D721Med (cell line): ENCODE results near the gene ZNF570.

ENCODE experiments used
- DNase-seq: peaks from one replicate; pipeline ENCODE4 v3.0.0; 2011; ENCODE audit warnings: low spot score; ENCODE audit not compliant: insufficient read length
- FAIRE-seq: peaks from 2 replicates; lab custom pipeline; 2011; peaks lifted over from hg19 to GRCh38; lab: Jason Lieb, UNC
- TF ChIP-seq, protein P1 (sequence below): IDR thresholded peaks from 2 replicates; pipeline ENCODE4 v1.5.1; 2012; ENCODE audit warnings: mild to moderate bottlenecking, control low read depth; ENCODE audit not compliant: insufficient read depth; ENCODE audit errors: missing control alignments

The ZNF570 gene

DNA sequence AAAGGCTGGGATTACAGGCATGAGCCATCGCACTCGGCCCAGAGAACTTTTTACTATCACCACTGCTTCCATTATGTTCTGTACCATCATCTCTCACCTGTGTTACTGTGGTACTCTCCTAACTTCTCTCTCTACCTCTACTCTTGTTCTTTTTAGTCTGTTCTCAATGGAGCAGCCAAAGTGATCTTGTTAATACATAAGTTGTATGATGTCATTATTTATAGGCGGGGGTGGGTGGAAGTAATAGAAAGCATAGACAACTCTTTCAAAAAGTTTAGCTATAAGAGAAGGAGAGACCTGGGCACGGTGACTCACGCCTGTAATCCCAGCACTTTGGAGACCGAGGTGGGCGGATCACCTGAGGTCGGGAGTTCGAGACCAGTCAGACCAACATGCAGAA lies 3.0 kb downstream of the ZNF570 start:
- TF ChIP-seq, protein P1, sequence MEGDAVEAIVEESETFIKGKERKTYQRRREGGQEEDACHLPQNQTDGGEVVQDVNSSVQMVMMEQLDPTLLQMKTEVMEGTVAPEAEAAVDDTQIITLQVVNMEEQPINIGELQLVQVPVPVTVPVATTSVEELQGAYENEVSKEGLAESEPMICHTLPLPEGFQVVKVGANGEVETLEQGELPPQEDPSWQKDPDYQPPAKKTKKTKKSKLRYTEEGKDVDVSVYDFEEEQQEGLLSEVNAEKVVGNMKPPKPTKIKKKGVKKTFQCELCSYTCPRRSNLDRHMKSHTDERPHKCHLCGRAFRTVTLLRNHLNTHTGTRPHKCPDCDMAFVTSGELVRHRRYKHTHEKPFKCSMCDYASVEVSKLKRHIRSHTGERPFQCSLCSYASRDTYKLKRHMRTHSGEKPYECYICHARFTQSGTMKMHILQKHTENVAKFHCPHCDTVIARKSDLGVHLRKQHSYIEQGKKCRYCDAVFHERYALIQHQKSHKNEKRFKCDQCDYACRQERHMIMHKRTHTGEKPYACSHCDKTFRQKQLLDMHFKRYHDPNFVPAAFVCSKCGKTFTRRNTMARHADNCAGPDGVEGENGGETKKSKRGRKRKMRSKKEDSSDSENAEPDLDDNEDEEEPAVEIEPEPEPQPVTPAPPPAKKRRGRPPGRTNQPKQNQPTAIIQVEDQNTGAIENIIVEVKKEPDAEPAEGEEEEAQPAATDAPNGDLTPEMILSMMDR: no peak
- DNase-seq (no peak), FAIRE-seq (no peak)

DNA sequence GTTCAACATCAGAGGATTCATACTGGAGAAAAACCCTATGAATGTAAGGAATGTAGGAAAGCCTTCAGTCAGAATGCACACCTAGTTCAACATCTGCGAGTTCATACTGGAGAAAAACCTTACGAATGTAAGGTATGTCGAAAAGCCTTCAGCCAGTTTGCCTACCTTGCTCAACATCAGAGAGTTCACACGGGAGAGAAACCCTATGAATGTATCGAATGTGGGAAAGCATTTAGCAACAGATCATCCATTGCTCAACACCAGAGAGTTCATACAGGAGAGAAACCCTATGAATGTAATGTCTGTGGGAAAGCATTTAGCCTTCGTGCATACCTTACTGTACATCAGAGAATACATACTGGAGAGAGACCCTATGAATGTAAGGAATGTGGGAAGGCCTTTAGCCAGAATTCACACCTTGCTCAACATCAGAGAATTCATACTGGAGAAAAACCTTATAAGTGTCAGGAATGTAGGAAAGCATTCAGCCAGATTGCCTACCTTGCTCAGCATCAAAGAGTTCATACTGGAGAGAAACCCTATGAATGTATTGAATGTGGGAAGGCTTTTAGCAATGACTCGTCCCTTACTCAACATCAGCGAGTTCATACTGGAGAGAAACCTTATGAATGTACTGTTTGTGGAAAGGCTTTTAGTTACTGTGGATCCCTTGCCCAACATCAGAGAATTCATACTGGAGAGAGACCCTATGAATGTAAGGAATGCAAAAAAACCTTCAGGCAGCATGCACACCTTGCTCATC lies 15.4 kb downstream of the ZNF570 start:
- TF ChIP-seq, protein P1: no peak
- no peak for DNase-seq
- FAIRE-seq: no peak

- no peak for FAIRE-seq
- no peak for DNase-seq
- TF ChIP-seq, protein P1: no peak
Measured at GRCh38 chr19:37492213-37492612, 23.1 kb downstream of the ZNF570 start.

DNA sequence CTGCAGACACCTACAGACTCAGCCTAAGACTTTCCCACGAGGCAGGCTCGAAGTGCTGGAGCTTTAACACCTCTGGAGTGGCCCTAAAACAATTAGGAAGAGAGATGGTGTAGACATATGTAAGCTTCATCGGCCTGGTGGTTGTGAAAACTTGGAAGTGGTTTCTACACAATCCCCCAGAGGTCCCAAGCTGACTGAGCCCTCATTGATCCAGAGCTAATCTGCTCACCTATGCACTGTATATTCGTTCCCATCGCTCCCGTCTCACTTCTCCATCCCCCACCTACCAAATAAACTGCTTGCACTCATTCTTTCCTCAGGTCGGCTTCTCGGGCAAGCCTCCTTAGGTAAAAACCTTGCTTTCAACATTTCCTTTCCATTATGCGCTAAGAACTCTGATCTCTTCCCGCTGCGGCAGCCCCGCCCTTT lies 36.8 kb downstream of the ZNF570 start:
- DNase-seq: peak; percentile 43
- TF ChIP-seq, protein P1: no peak
- peak; percentile 35 for FAIRE-seq

- TF ChIP-seq, protein P1: no peak
- DNase-seq (peak; percentile 39), FAIRE-seq (no peak)
Measured at GRCh38 chr19:37506387-37507166, 37.4 kb downstream of the ZNF570 start, which contains the start of gene ZNF793. ZNF793 (plus strand) TSS chr19:37506939; CDS start chr19:37523440, 16,501 bp downstream.

GRCh38 chr19:37507167-37507464 lies 38.0 kb downstream of the ZNF570 start:
- DNase-seq (no peak), FAIRE-seq (no peak)
- TF ChIP-seq, protein P1: no peak
